Endothelial cell of umbilical vein (primary cell): Measurements from ENCODE around the gene ANAPC5. TPM values are rescaled to one million over a fixed set of nuclear protein-coding genes. Genes with fewer than 3 reads are reported as not detected.

Experiments used
- BruUV-seq: library from RNA; stranded (reverse); fragments of 400-500 nt; replicated peaks from 2 replicates; lab custom pipeline; 2021; lab: Mats Ljungman, UMichigan
- CTCF ChIA-PET: fragments of 300-600, 350-600 bp; sonication (Branson Sonifier 250); formaldehyde crosslinking; loops from one replicate; lab custom pipeline; 2021; ENCODE audit warnings: antibody characterized with exemption, inconsistent platforms; lab: Charles Lee
- POLR2A ChIA-PET: fragments of 300-600, 350-600 bp; sonication (Branson Sonifier 250); formaldehyde crosslinking; loops from one replicate; lab custom pipeline; 2021; ENCODE audit warnings: antibody characterized with exemption, inconsistent platforms; lab: Charles Lee
- DNase-seq: peaks from one replicate; pipeline ENCODE4 v3.0.0-alpha.2; 2011; ENCODE audit warnings: low read depth, low spot score
- FAIRE-seq: peaks from 2 replicates; lab custom pipeline; 2011; peaks lifted over from hg19 to GRCh38; lab: Jason Lieb, UNC
- H2AFZ ChIP-seq: 2 replicates; pipeline ENCODE4 v1.6.0; 2012; ENCODE audit warnings: low read depth, low read length, control low read depth, inconsistent platforms
- H3K27ac ChIP-seq: 2 replicates; pipeline ENCODE4 v1.5.1; 2011; ENCODE audit warnings: low read depth, mild to moderate bottlenecking, control low read depth, low read length, moderate library complexity; ENCODE audit not compliant: insufficient read depth
- H3K27me3 ChIP-seq, 2 experiments: 2 replicates each; pipeline versions ENCODE4 v1.6.0 to v1.6.1; 2011; ENCODE audit warnings: low read length in 2 of 2, mixed read lengths in 1 of 2; ENCODE audit not compliant: control insufficient read depth in 2 of 2, insufficient read depth in 2 of 2
- H3K36me3 ChIP-seq, 2 experiments: 2 replicates in 1 of 2; 3 replicates in 1 of 2; pipeline ENCODE4 v1.5.1; 2011; ENCODE audit warnings: low read length in 2 of 2, mild to moderate bottlenecking in 1 of 2, moderate library complexity in 1 of 2; ENCODE audit not compliant: control insufficient read depth in 2 of 2, insufficient read depth in 2 of 2; ENCODE audit errors: extremely low read depth in 1 of 2
- H3K4me1 ChIP-seq: 3 replicates; pipeline ENCODE4 v1.5.1; 2011; ENCODE audit warnings: mild to moderate bottlenecking, low read length; ENCODE audit not compliant: control insufficient read depth, insufficient read depth; ENCODE audit errors: extremely low read depth
- H3K4me2 ChIP-seq: 2 replicates; pipeline ENCODE4 v1.6.1; 2011; ENCODE audit warnings: low read length, control low read depth, mixed read lengths; ENCODE audit not compliant: insufficient read depth
- H3K4me3 ChIP-seq, 3 experiments: fragments of 200-600 bp in 1 of 3; sonication (generic), shearing (Covaris generic) in 1 of 3; replicated peaks in 1 of 3; 2 replicates each; pipeline ENCODE4 v1.5.1; 2011 to 2016; ENCODE audit warnings: control low read depth in 3 of 3, low read length in 3 of 3, mild to moderate bottlenecking in 2 of 3, inconsistent platforms in 1 of 3, low read depth in 1 of 3, moderate library complexity in 1 of 3; ENCODE audit not compliant: insufficient read depth in 1 of 3
- H3K79me2 ChIP-seq: 2 replicates; pipeline ENCODE4 v1.6.0; 2012; ENCODE audit warnings: low read length, inconsistent platforms; ENCODE audit not compliant: control insufficient read depth, insufficient read depth
- H3K9ac ChIP-seq: replicated peaks from 2 replicates; pipeline ENCODE3; 2011; ENCODE audit warnings: low read length, control low read depth; ENCODE audit not compliant: insufficient read depth; ENCODE audit errors: extremely low read depth
- H3K9me1 ChIP-seq: replicated peaks from 3 replicates; pipeline ENCODE4 v1.6.0; 2011; ENCODE audit warnings: mild to moderate bottlenecking, low read length; ENCODE audit not compliant: control insufficient read depth, insufficient read depth; ENCODE audit errors: extremely low read depth
- H3K9me3 ChIP-seq: replicated peaks from 2 replicates; pipeline ENCODE4 v1.5.1; 2012; ENCODE audit warnings: low read length, inconsistent platforms; ENCODE audit not compliant: control insufficient read depth, insufficient read depth
- H4K20me1 ChIP-seq: replicated peaks from 2 replicates; pipeline ENCODE3; 2011; ENCODE audit warnings: mild to moderate bottlenecking, low read length; ENCODE audit not compliant: control insufficient read depth, insufficient read depth; ENCODE audit errors: extremely low read depth
- FOS ChIP-seq: IDR thresholded peaks from 2 replicates; pipeline ENCODE4 v1.6.1; 2011; ENCODE audit warnings: mild to moderate bottlenecking, low read length, moderate library complexity, borderline replicate concordance; ENCODE audit not compliant: insufficient read depth
- GATA2 ChIP-seq: IDR thresholded peaks from 2 replicates; pipeline ENCODE4 v1.7.0; 2011; ENCODE audit warnings: low read depth, mild to moderate bottlenecking, moderate library complexity, mixed read lengths, low read length; ENCODE audit not compliant: insufficient read length, insufficient read depth
- JUN ChIP-seq: IDR thresholded peaks from 2 replicates; pipeline ENCODE4 v1.6.1; 2011; ENCODE audit warnings: borderline replicate concordance, low read depth; ENCODE audit not compliant: insufficient read length, insufficient read depth
- POLR2A ChIP-seq: IDR thresholded peaks from 2 replicates; pipeline ENCODE4 v1.6.1; 2012; ENCODE audit warnings: low read depth, mild to moderate bottlenecking, control low read depth, low read length
- POLR2AphosphoS5 ChIP-seq: IDR thresholded peaks from 2 replicates; pipeline ENCODE4 v1.6.1; 2012; ENCODE audit warnings: low read depth, mild to moderate bottlenecking, control low read depth, low read length, moderate library complexity; ENCODE audit not compliant: insufficient read depth
- dilution Hi-C: fragments of 300-500 bp; cut with MboI; formaldehyde crosslinking; loops from one replicate; pipeline ENCODE4 v1.15.0; 2019; ENCODE audit warnings: low sequenced_read_pairs; ENCODE audit not compliant: extremely low pct_ligation_motif_present
- intact Hi-C: fragments of 100-400 bp; cut with micrococcal nuclease; formaldehyde crosslinking; loops from one replicate; pipeline ENCODE4 v1.10.0; 2022
- polyA plus RNA-seq, 4 experiments: library from polyadenylated mRNA; depleted of rRNA in 3 of 4; stranded (reverse) in 3 of 4; unstranded in 1 of 4; fragments of >200 nt; gene quantifications; 2 replicates each; pipeline versions ENCODE4 v1.2.1 to v1.2.3, GENCODE V29; 2011 to 2012; ENCODE audit warnings: missing spikeins in 1 of 4
- total RNA-seq: library from RNA; stranded (reverse); gene quantifications from 2 replicates; pipeline ENCODE4 v1.2.3, GENCODE V29; 2021
- TF ChIP-seq, protein P1 (sequence below): IDR thresholded peaks from 2 replicates; pipeline ENCODE4 v1.6.1; 2011; ENCODE audit not compliant: insufficient read depth, insufficient read length

ANAPC5 gene
- total and polyA plus RNA-seq, 2 donors (not counting 3 experiments of a cell fraction or from before 2014, with no cell fraction given) = 133 to 168 TPM

DNA sequence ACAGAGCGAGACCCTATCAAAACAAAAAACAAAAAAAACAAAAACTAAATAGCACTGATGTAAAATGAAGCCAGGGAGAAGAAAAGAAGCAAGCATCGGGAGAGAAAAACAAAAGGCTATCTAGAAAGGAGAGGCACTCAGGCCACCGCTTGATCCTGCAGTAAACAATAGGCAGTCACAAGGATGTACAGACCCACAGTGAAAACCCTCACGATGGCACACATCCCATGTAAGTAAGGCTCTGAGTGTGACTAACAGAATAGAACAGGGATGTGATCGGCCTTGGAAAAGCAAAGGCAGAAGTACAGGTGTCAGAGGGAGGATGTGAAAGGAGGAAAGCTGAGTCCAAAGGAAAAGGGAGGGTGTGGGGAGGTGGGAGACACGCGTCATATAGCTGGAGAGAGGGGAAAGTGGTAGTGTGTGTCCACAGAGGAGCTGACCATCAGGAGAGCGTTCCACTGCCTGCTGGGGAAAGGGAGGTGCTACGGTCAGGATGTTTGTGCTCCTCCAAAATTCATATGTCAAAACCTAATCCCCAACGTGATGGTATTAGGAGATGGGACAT, 87.2 kb downstream of the ANAPC5 start:
- BruUV-seq = no TSS peak
- dilution Hi-C loops = no loop called here
- POLR2A ChIA-PET = no interaction called here

DNA sequence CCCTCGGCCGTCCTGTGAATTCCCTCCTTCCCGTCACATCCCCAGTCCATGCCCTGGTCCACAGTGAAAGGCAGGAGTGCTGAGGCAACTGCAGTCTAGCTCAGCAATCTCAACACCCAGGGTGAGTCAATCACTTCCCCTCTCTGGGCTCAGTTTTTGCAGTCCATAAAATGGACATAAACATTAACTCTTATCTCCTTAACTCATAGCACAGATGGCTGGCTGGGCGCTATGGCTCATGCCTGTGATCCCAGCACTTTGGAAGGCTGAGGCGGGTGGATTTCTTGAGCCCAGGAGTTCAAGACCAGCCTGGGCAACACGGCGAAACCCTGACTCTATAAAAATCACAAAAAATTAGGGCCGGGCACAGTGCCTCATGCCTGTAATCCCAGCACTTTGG, 88.1 kb downstream of the ANAPC5 start:
- Histone ChIP-seq H3K4me3 (no peak overlapping the region), H3K27me3 (no peaks in the 10 kb centered on the region), H4K20me1 (no peaks in the 10 kb centered on the region), H3K4me2 (no peak overlapping the region), H3K9me3 (no peaks in the 10 kb centered on the region), H3K9me1 (no peaks in the 10 kb centered on the region), H3K27ac (no peak overlapping the region), H2AFZ (no peak overlapping the region), H3K36me3 (peaks cover 11 to 25% of the 10 kb centered on the region in 2 experiments), H3K79me2 (no peaks in the 10 kb centered on the region), H3K9ac (no peak overlapping the region), H3K4me1 (peaks cover 3% of the 10 kb centered on the region)
- TF ChIP-seq GATA2 = no peak
- FAIRE-seq (no peak), DNase-seq (no peak)
- BruUV-seq = no TSS peak
- intact Hi-C loops = no loop called here
- ChIA-PET POLR2A (no interaction called here), CTCF (no interaction called here)
- dilution Hi-C loops = no loop called here

More for the DNA sequence above, 87.2 kb downstream of the ANAPC5 start:
- no peak overlapping the region for H3K4me2 ChIP-seq
- no peak overlapping the region for H3K4me3 ChIP-seq
- no peak overlapping the region for H2AFZ ChIP-seq
- DNase-seq (no peak), FAIRE-seq (no peak)
- CTCF ChIA-PET = no interaction called here
- H3K4me1 ChIP-seq = peaks cover 6% of the 10 kb centered on the region
- H3K36me3 ChIP-seq = peaks cover 10 to 22% of the 10 kb centered on the region in 2 experiments
- no peak for TF ChIP-seq POLR2AphosphoS5
- TF ChIP-seq JUN = no peak
- no peak for TF ChIP-seq FOS
- TF ChIP-seq, protein P1, sequence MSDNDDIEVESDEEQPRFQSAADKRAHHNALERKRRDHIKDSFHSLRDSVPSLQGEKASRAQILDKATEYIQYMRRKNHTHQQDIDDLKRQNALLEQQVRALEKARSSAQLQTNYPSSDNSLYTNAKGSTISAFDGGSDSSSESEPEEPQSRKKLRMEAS = no peak
- TF ChIP-seq POLR2A = no peak
- H3K27ac ChIP-seq = no peak overlapping the region
- intact Hi-C loops = no loop called here
- H3K9me1 ChIP-seq = no peaks in the 10 kb centered on the region
- H3K9me3 ChIP-seq = no peaks in the 10 kb centered on the region
- H3K9ac ChIP-seq = no peak overlapping the region
- H3K79me2 ChIP-seq = no peaks in the 10 kb centered on the region
- H4K20me1 ChIP-seq = no peaks in the 10 kb centered on the region
- no peaks in the 10 kb centered on the region for H3K27me3 ChIP-seq
